ENCODE measurements around the gene HBA1.

The HBA1 gene

DNA sequence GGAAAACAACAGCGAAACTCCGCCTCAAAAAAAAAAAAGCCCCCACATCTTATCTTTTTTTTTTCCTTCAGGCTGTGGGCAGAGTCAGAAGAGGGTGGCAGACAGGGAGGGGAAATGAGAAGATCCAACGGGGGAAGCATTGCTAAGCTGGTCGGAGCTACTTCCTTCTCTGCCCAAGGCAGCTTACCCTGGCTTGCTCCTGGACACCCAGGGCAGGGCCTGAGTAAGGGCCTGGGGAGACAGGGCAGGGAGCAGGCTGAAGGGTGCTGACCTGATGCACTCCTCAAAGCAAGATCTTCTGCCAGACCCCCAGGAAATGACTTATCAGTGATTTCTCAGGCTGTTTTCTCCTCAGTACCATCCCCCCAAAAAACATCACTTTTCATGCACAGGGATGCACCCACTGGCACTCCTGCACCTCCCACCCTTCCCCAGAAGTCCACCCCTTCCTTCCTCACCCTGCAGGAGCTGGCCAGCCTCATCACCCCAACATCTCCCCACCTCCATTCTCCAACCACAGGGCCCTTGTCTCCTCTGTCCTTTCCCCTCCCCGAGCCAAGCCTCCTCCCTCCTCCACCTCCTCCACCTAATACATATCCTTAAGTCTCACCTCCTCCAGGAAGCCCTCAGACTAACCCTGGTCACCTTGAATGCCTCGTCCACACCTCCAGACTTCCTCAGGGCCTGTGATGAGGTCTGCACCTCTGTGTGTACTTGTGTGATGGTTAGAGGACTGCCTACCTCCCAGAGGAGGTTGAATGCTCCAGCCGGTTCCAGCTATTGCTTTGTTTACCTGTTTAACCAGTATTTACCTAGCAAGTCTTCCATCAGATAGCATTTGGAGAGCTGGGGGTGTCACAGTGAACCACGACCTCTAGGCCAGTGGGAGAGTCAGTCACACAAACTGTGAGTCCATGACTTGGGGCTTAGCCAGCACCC is 1.2 kb upstream of the HBA1 start:
- TF ChIP-seq NFIC (IDR thresholded peaks at IDR 0.05) (no peak), EGR1 (IDR thresholded peaks at IDR 0.05) (no peak), YY1 (IDR thresholded peaks at IDR 0.05; ENCODE audit: low read depth) (no peak), ZBTB7A (IDR thresholded peaks at IDR 0.05; ENCODE audit: low read depth) (no peak), CEBPB (IDR thresholded peaks at IDR 0.05) (no peak), FOXM1 (IDR thresholded peaks at IDR 0.05; ENCODE audit: borderline replicate concordance, low read depth) (no peak), TAF1 (IDR thresholded peaks at IDR 0.05; ENCODE audit: low read depth) (no peak), EP300 (IDR thresholded peaks at IDR 0.05; ENCODE audit: borderline replicate concordance) (no peak), TCF12 (IDR thresholded peaks at IDR 0.05; ENCODE audit: low read depth) (no peak), RAD21 (IDR thresholded peaks at IDR 0.05; ENCODE audit: low read depth) (no peak), TEAD4 (IDR thresholded peaks at IDR 0.05) (no peak), CREB1 (IDR thresholded peaks at IDR 0.05; ENCODE audit: low read depth) (no peak)
- TF ChIP-seq, protein P1, sequence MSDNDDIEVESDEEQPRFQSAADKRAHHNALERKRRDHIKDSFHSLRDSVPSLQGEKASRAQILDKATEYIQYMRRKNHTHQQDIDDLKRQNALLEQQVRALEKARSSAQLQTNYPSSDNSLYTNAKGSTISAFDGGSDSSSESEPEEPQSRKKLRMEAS (IDR thresholded peaks at IDR 0.05): no peak
- TF ChIP-seq, protein P2, sequence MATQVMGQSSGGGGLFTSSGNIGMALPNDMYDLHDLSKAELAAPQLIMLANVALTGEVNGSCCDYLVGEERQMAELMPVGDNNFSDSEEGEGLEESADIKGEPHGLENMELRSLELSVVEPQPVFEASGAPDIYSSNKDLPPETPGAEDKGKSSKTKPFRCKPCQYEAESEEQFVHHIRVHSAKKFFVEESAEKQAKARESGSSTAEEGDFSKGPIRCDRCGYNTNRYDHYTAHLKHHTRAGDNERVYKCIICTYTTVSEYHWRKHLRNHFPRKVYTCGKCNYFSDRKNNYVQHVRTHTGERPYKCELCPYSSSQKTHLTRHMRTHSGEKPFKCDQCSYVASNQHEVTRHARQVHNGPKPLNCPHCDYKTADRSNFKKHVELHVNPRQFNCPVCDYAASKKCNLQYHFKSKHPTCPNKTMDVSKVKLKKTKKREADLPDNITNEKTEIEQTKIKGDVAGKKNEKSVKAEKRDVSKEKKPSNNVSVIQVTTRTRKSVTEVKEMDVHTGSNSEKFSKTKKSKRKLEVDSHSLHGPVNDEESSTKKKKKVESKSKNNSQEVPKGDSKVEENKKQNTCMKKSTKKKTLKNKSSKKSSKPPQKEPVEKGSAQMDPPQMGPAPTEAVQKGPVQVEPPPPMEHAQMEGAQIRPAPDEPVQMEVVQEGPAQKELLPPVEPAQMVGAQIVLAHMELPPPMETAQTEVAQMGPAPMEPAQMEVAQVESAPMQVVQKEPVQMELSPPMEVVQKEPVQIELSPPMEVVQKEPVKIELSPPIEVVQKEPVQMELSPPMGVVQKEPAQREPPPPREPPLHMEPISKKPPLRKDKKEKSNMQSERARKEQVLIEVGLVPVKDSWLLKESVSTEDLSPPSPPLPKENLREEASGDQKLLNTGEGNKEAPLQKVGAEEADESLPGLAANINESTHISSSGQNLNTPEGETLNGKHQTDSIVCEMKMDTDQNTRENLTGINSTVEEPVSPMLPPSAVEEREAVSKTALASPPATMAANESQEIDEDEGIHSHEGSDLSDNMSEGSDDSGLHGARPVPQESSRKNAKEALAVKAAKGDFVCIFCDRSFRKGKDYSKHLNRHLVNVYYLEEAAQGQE (IDR thresholded peaks at IDR 0.05; ENCODE audit: low read depth): no peak
- TF ChIP-seq, protein P3, sequence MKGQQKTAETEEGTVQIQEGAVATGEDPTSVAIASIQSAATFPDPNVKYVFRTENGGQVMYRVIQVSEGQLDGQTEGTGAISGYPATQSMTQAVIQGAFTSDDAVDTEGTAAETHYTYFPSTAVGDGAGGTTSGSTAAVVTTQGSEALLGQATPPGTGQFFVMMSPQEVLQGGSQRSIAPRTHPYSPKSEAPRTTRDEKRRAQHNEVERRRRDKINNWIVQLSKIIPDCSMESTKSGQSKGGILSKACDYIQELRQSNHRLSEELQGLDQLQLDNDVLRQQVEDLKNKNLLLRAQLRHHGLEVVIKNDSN (IDR thresholded peaks at IDR 0.05): no peak

DNA sequence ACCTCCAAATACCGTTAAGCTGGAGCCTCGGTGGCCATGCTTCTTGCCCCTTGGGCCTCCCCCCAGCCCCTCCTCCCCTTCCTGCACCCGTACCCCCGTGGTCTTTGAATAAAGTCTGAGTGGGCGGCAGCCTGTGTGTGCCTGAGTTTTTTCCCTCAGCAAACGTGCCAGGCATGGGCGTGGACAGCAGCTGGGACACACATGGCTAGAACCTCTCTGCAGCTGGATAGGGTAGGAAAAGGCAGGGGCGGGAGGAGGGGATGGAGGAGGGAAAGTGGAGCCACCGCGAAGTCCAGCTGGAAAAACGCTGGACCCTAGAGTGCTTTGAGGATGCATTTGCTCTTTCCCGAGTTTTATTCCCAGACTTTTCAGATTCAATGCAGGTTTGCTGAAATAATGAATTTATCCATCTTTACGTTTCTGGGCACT is 928 bp downstream of the HBA1 start:
- TF ChIP-seq, protein P1 (IDR thresholded peaks at IDR 0.05): peak; percentile 59
- no peak for TF ChIP-seq CREB1 (IDR thresholded peaks at IDR 0.05; ENCODE audit: low read depth)

DNA sequence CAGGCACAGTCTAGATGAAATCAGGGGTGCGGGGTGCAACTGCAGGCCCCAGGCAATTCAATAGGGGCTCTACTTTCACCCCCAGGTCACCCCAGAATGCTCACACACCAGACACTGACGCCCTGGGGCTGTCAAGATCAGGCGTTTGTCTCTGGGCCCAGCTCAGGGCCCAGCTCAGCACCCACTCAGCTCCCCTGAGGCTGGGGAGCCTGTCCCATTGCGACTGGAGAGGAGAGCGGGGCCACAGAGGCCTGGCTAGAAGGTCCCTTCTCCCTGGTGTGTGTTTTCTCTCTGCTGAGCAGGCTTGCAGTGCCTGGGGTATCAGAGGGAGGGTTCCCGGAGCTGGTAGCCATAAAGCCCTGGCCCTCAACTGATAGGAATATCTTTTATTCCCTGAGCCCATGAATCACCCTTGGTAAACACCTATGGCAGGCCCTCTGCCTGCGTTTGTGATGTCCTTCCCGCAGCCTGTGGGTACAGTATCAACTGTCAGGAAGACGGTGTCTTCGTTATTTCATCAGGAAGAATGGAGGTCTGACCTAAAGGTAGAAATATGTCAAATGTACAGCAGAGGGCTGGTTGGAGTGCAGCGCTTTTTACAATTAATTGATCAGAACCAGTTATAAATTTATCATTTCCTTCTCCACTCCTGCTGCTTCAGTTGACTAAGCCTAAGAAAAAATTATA is 1.6 kb downstream of the HBA1 start:
- no peak for TF ChIP-seq TEAD4 (IDR thresholded peaks at IDR 0.05)
- no peak for TF ChIP-seq EP300 (IDR thresholded peaks at IDR 0.05; ENCODE audit: borderline replicate concordance)
- TF ChIP-seq, protein P2 (IDR thresholded peaks at IDR 0.05; ENCODE audit: low read depth): no peak
- no peak for TF ChIP-seq TAF1 (IDR thresholded peaks at IDR 0.05; ENCODE audit: low read depth)

DNA sequence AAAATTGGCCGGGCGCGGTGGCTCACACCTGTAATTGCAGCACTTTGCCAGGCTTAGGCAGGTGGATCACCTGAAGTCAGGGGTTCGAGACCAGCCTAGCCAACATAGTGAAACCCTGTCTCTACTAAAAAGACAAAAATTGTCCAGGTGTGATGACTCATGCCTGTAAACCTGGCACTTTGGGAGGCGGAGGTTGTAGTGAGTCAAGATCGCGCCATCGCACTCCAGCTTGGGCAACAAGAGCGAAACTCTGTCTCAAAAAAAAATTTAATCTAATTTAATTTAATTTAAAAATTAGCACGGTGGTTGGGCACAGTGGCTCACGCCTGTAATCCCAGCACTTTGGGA is 2.2 kb downstream of the HBA1 start:
- TF ChIP-seq FOXM1 (IDR thresholded peaks at IDR 0.05; ENCODE audit: borderline replicate concordance, low read depth): no peak
- no peak for TF ChIP-seq ZBTB7A (IDR thresholded peaks at IDR 0.05; ENCODE audit: low read depth)
- no peak for TF ChIP-seq RAD21 (IDR thresholded peaks at IDR 0.05; ENCODE audit: low read depth)
- TF ChIP-seq YY1 (IDR thresholded peaks at IDR 0.05; ENCODE audit: low read depth): no peak

DNA sequence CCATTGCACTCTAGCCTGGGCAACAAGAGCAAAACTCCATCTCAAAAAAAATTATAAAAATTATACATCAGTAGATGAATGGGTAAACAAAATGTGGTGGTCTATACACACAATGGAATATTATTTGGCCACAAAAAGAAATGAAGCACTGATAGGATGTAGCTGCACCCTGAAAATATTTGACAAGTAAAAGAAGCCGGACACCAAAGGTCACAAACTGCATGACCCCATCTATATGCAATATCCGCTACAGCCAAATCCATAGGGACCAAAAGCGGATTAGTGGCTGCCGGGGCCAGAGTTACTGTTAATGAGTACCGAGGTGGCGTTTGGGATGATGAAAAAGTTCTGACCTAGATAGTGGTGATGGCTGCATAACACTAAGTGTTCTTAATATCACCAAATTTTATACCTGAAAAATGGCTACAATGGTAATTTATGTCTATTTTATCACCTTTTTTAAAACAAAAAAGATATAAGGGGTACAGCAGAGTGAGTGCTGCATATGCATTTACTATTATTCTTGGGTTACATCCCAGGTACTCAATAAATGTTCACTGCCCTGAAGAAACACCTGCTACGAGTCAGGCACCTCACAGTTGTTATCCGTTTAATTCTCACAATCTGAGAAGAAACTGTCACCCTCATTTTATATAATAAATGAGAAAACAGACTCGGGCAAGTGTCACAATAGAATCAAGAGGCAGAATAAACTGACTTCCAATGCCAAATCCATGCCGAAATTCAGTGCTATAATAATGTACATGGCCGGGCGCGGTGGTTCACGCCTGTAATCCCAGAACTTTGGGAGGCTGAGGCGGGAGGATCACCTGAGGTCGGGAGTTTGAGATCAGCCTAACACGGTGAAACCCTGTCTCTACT is 3.0 kb downstream of the HBA1 start:
- TF ChIP-seq NFIC (IDR thresholded peaks at IDR 0.05) (no peak), CEBPB (IDR thresholded peaks at IDR 0.05) (no peak), FOXM1 (IDR thresholded peaks at IDR 0.05; ENCODE audit: borderline replicate concordance, low read depth) (no peak)

DNA sequence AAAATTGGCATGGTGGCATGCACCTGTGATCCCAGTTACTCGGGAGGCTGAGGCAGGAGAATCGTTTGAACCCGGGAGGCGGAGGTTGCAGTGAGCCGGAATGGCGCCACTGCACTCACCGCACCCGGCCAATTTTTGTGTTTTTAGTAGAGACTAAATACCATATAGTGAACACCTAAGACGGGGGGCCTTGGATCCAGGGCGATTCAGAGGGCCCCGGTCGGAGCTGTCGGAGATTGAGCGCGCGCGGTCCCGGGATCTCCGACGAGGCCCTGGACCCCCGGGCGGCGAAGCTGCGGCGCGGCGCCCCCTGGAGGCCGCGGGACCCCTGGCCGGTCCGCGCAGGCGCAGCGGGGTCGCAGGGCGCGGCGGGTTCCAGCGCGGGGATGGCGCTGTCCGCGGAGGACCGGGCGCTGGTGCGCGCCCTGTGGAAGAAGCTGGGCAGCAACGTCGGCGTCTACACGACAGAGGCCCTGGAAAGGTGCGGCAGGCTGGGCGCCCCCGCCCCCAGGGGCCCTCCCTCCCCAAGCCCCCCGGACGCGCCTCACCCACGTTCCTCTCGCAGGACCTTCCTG is 3.7 kb downstream of the HBA1 start, which contains the start of gene HBQ1:
HBQ1 (plus strand) TSS at position 359 of the 575 bp plus-strand sequence; CDS start at position 387, 28 bp downstream.
- TF ChIP-seq TCF12 (IDR thresholded peaks at IDR 0.05; ENCODE audit: low read depth) (no peak), TAF1 (IDR thresholded peaks at IDR 0.05; ENCODE audit: low read depth) (no peak), YY1 (IDR thresholded peaks at IDR 0.05; ENCODE audit: low read depth) (no peak)
